COLO829 (cell line): ENCODE results near the gene USP15.

ENCODE experiments used
- DNase-seq: peaks from one replicate; pipeline ENCODE4 v3.0.0; 2012; ENCODE audit warnings: low spot score

Gene USP15

GRCh38 chr12:62371661-62372060, 111.5 kb downstream of the USP15 start:
- DNase-seq, result no peak

DNA sequence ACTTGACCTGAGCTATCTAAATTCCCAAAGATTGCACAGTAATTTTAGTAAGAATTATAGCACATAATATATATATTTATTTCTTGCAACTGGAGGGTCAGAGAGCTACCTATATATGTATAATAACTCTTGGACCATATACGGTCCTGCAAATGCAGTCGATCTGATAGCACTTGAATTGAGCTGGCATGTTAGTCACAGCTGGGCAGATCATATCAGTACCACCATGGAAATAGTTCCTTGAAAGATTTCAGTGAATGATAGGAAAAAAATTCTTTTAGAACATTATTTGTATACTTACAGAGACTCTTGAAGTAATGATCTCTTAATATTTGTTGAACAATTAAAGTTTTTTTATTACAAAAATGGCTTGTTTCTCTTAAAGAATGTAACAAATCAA, 111.9 kb downstream of the USP15 start:
- no peak for DNase-seq

- DNase-seq, result no peak
Observed at GRCh38 chr12:62372825-62373224, 112.6 kb downstream of the USP15 start.

DNA sequence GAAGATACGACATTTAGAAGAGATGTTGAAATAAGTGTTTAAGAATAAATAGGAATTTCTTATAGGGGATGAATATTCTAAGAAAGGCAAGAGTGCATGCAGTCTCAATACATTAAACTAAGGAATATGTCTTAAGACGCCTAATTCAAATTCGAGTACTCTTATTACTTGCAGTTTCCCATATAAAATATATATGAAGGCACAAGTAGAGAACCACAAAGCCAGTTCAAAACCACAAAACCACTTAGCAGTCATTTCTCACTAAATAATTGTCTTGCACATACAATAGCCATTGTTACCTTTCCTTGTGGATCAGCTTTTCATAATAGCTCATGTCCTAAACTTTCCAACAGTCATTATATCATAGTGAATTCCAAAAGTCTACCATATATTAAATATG, 115.4 kb downstream of the USP15 start:
- no peak for DNase-seq

GRCh38 chr12:62379026-62379722, 119.0 kb downstream of the USP15 start:
- DNase-seq, result no peak

DNA sequence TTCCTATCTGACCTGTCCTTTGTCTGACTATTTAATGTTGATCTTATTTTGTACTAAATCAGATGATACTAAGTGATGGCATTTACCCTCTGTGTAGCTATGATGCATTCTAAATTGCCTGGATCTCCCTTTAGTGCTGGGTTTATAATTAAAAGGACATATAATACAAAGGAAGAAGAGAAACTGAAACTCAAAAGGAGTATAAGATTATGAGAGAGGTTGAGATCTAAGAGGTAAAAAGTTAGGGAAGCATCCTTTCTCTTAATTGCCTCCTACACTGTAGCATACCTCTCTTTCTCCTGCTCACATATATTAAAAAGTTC, 119.5 kb downstream of the USP15 start:
- DNase-seq, result no peak

- DNase-seq, result no peak
Observed at GRCh38 chr12:62382526-62382925, 122.3 kb downstream of the USP15 start.

DNA sequence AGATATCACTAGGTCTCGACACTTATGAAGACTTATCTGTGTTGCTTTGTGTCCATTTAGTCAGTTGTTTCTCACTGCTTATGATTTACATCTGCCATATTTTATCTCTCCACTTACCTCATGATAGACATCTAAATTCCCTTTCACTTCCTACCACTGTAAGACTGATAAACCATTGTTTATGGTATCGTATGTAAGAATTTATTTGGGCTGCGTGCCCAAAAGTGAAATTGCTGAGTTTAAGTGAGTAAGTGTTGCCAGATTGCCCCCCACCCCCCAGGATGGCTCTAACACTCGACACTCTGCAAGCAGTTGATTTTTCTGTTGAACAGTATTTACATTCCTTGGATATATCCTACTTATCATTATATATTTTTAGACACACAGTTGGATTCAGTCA, 136.5 kb downstream of the USP15 start:
- peak; percentile 2 for DNase-seq

DNA sequence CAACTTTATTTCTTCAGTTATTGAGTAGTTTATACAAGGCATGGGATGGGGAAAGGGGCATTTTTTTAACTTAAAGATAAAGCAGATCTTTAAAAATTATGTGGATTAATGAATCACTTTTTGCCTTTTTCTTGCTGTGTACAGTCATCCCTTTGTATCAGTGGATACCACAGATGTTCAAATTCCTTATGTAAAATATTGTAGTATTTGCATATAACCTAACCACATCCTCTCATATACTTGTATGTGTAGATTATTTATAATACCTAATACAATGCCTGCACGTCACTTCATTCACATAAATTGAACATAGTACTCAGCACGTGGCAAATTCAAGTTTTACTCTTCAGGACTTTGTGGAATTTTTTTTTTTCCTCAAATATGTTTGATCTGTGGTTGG, 139.9 kb downstream of the USP15 start:
- no peak for DNase-seq

GRCh38 chr12:62401631-62402030, 141.4 kb downstream of the USP15 start:
- DNase-seq, result no peak

DNA sequence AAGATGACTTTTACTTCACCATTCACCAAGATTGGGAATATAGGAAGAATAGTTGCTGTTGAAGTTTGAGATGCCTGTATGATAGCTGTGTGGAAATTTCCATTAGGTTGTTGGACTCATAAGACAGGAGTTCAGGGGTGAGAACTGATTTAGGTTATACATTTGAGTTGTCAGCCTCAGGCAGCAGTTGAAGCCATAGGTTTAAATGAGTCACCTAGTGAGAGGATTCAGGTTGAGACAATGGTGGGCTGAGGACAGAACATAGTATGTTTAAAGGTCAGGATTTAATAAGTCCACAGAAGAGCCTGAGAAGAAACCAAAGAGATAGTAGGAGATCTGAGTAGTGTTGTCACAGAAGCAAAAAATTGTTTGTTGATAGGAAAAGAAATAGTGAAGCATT, 142.8 kb downstream of the USP15 start:
- no peak for DNase-seq

DNA sequence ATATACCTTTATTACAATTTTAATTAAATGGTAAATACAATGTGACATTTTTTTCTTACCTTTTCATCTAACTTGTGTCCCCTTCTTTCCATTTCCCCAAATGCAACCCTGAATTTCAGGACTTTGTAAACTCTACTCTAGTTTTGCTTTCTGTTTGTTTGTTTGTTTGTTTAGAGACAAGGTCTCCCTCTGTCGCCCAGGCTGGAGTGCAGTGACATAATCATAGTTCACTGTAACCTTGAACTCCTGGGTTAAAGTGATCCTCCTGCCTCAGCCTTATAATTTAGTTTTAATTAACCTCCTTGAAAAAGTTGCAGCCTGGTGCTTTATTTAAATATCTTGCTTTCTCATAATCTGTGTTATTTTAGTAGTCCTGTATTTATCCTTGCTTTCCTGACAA, 147.4 kb downstream of the USP15 start:
- DNase-seq, result no peak

DNA sequence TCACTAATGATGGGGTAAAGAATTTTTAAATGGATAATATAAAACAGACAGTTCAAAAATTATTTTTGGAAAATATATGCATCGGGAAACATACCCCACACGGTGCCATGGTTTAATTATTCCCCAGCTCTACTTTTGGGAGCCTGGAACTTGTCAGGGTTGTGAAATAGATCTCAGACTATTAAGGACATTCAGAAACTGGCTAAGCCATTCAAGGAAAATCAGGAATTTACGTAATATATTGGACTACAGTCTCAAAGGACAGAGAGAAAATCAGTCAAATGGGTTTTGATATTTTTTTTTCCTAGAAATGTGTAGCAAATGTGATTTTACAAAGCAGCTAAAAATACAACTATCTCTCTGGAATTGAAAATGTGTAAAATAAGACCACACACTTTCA, 148.9 kb downstream of the USP15 start:
- no peak for DNase-seq

DNA sequence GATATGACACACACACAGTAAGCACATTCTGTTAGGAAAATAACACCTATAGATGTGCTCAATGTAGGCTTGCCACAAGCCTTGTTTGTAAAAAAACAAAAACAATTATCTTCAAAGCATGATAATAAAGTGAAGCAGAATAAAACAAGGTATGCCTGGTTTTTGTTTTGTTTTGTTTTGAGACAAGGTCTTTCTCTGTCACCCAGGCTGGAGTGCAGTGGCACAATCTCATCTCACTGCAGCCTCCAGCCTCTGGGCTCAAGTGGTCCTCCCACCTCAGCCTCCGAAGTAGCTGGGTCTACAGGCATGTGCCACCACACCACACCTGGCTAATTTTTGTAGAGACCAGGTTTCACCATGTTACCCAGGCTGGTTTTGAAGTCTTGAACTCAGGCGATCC, 154.0 kb downstream of the USP15 start:
- no peak for DNase-seq

DNA sequence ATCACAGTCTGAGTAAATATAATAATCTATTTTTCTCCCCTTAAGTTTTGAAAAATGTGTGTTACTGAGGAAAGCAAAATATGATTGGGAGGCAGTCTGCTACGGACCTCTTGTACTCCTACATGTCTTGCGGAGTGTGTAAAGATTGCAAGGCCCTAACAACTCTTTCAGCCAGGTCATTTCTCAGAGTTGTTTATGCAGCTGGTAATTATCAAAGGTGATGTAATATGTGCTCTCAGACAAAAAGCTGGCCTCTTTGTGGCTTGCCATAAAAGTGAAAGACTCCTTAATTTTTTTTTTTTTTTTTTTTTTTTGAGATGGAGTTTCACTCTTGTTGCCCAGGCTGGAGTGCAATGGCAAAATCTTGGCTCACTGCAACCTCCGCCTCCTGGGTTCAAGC, 165.9 kb downstream of the USP15 start:
- no peak for DNase-seq

DNA sequence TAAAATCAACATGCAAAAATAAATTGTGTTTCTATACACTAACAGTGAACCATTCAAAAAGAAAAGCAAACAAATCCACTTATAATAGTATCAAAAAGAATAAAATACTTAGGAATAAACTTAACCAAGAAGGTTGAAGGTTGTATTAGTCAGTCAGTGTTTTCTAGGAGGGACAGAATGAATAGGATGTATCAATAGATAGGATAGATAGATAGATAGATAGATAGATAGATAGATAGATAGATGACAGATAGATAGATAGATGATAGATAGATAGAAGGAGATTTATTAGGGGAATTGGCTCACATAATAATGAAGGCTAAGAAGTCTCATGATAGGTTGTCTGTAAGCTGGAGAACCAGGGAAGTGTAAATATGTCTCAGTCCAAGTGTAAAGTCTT, 169.3 kb downstream of the USP15 start:
- no peak for DNase-seq

GRCh38 chr12:62434494-62435302, 174.5 kb downstream of the USP15 start:
- no peak for DNase-seq

DNA sequence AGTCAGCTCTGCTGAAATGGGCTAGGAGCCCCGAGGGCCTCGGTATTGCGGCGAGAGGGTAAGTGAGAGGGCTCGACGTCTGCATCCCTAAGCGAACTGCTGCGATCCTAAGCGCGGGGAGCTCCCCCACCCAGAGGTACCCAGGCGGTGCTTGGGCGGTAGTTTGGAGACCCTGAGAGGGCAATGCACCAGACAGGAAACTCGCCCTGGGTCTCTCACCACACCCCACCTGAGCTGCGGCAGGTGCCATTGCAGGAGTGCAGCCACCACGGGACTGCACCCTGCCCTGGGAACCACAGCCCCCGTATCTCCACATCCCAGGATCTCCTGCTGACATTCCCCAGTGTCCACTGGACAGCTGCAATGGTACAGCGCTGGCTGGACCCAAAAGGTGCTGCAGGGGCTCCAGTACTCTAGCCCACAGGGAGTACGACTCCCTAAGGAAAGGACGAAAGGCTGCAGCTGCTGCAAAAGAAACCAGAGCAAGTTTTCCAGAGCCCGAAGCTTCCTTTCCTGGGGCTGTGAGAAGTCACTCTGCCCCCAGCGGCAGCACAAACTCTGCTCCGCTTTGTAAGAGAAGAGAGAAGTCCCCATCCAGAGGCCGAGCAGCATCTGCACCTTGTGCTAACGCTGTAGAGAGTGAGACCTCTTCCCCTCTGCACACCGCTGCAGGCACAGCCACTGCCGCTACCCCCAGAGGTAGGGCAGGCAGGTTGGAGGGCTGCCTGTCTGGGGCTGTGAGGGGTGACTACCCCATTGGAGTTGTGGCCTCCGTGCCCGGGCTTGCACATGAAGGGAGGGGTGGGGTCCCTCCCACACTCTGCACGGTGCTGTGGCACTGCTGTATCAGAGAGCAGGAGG, 175.3 kb downstream of the USP15 start:
- DNase-seq, result no peak

DNA sequence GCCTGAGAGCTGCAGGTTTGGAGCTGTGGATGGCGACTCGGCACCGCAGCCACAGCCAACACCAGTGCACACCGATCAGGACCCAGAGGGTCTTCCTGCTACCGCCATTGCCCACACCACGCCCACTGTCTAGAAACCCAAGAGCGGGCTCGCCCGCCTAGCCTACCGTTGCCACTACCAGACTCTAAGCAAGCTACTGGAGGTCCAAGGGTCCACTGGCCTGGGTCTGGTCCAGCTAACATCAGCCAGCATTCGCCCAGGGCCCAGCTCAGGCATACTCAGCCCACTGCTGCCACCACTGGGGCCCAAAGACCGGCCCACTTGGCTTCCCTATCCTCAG, 175.9 kb downstream of the USP15 start:
- DNase-seq, result no peak

DNA sequence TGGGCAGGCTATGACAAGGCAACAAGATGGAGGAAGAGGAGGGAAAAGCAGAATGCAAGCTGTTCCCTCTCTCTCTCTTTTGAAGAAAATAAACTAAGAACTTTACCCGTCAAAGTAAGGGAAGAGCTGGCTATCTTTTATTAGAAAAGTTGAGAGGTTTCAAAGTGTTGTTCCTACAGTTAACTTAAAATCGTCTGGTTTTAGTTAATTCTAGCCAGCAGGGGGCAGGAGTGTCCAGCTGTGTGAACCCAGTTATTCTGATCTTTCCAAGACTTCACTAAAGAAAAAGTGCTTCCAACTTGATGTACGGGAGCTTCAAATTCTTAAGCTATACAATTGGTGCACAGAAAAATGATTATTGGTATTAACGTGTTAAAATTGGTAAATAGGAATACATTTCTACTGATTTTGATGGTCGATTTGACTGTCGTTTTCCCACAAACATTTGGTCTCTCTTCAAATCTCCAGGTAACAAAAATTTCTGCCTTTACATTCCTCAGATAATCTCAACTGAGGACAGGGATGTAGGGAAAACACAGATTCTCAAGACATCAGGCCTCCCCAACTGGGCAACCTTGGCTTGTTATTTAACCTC, 178.0 kb downstream of the USP15 start:
- DNase-seq, result peak; percentile 50

- DNase-seq, result no peak
Observed at GRCh38 chr12:62446754-62447452, 186.7 kb downstream of the USP15 start.

- no peak for DNase-seq
Observed at GRCh38 chr12:62448436-62448835, 188.2 kb downstream of the USP15 start.
